HG03575 (cell line): ENCODE results near the gene OR2A7.
"Not testable (repeated sequence)": the region's sequence is repeated elsewhere in the genome, so short reads cannot be mapped to it uniquely, and the experiment has no call there.

Experiments used
- ATAC-seq: cut with Tn5 transposase; IDR thresholded peaks from one replicate; pipeline ENCODE4 v1.9.1; 2021; ENCODE audit not compliant: unreplicated experiment, insufficient number of reproducible peaks, low FRiP score; ENCODE audit errors: extremely low read depth

OR2A7 gene, protein sequence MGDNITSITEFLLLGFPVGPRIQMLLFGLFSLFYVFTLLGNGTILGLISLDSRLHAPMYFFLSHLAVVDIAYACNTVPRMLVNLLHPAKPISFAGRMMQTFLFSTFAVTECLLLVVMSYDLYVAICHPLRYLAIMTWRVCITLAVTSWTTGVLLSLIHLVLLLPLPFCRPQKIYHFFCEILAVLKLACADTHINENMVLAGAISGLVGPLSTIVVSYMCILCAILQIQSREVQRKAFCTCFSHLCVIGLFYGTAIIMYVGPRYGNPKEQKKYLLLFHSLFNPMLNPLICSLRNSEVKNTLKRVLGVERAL

DNA sequence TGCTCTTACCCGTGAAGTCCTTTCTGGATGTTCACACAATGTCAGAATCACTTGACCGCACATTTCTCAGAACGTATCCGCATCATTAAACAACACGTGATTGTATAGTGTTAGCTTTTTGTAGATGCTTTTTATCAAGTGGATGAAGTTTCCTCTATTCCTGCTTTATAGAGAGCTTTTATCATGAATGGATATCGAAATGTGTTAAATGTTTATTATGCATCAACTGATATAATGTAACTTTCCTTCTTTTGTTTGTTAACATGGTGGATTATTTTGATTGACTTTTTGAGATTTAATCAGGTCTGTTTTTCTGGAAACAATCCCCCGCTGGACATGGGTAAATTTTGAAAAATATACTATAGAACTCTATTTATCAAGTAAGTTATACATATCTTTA lies at the start of gene OR2A7:
OR2A7 (minus strand) TSS at position 101 of the 400 bp plus-strand sequence. CDS start 5,164 bp downstream, outside the sequence.
- not testable (repeated sequence) for ATAC-seq

DNA sequence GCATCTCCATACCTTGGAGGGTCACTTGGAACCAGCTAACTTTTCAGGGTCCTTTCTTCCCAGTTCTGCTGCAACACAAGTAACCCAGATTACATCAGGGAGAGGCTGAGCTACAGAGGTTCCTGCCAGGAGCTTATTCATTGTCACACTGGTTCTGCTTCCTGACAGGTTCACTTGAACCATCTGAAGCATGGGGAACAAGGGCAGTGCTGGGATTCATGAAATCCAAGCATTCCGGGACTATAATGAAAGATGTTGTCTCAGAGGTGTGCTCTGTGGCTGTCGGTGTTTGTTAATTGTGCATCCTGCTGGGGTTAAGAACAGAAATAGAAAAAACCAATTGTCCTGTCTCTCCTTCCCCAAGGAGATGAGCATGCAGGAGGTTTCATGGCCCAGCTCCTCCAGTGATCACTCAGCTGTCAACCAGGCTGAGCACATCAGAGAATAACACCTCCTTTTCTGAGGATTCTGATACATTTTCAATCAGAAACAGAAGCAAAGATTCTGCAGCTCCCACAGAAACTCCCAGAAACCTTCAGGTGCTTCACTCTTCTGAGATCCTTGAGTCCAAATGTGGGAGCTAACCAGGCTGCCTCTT lies 47.4 kb upstream of the OR2A7 start, which contains the start of gene OR2A1:
OR2A1 (plus strand) TSS at position 548 of the 598 bp plus-strand sequence. CDS start 5,706 bp downstream, outside the sequence.
- not testable (repeated sequence) for ATAC-seq

DNA sequence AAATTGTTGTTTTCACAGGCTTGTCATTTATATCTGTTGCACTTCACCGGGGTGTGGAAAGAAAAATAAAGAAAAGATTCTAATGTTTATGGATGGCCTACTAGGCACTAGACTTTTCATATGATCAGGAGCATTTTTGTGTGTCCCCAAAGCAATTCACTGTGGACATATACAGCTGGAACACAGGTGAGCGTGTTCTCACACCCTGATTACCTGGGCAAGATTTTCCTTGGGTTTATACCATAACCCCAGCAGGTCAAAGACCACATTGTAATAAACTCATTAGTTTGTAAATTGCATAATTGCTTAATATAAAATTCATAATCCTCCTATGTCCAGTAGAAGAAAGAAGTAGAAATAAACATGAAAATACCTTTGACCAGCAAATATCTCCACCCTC lies 46.6 kb upstream of the OR2A7 start:
- not testable (repeated sequence) for ATAC-seq

DNA sequence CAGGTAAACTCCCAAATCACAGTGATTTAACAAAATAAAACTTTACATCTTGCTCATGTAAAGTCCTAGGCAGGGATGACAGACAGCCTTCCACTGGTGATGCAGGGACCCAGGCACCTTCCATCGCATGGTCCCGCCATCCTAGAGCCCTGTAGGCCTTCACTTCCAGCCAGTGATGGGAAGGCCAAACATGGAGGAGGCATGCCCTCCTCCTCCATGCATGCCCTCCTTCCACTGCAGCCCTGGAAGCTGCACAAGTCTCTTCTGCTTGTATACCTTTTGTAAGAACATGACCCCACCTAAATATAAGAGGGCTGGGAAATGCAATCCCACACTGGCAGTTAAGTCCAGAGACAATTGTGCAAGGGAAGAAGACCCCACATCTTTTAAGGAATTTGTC lies 45.1 kb upstream of the OR2A7 start:
- ATAC-seq, result not testable (repeated sequence)

DNA sequence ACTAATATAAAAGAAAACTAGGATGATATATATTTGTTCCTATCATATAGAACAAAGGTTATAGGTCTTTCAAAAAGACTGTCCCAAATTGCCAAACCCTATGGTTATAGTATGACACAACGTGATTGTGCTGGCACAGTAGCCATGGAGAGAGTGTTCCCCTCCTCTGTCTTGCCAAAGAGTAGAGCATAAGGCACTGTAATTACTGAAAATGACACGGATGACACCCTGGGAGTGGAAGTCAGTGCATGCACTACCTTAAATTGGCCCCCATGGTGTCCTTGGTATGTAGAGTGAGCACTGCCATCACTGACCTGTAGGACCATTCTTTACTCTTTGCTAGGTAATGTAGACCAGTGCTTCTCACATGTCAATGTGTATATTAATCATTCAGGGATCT lies 40.6 kb upstream of the OR2A7 start:
- ATAC-seq, result not testable (repeated sequence)

DNA sequence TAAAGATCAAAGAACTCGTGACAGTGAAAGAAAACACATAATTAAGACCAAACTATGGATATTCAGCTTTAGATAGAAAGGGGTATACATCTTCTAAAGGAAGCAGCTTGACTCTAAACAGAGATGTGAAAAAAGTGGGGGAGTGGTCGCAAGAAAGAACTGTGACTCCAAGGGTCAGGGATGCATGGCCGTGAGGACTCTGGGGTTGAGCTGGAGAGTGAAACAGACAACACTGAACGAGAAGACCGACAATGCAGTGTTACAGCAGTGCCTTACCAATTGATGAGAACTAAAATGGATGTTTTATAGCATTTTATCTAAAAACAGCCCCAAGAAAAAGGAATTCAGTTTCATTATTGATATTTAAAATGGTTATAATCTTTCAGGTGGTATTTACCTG lies 39.0 kb upstream of the OR2A7 start:
- ATAC-seq, result not testable (repeated sequence)

DNA sequence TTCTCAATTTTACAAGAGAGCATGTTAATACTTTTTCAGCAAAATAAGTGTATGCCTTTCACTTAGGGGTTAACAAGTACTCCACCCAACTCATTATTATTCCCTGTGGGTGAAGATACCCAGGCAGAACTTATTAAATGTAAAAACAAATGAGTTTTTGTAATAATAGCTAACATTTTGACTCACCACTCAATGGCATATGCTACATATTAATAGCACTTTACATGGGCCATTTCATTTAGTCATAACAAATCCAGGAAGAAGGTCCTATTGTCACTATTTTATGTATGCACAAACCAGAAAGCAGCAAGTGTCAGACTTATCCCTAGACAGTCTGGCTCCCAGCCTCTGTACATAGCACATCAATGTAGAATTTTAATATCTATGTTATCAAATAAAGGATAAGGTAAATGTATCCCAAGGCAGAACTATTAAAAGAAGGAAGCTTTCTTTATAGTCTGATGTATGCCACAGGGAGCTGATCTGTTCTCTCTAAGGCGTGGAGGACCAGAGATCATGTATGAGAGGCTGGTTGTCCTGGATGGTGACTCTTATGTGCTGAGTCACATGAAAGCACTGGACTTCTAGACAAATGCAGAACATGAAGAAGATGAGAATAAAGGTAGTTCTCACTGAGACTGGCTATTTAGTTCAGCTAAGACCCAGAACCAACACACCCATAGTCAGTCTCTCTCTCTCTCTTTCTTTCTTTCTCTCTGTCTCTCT lies 38.1 kb upstream of the OR2A7 start:
- ATAC-seq, result not testable (repeated sequence)

DNA sequence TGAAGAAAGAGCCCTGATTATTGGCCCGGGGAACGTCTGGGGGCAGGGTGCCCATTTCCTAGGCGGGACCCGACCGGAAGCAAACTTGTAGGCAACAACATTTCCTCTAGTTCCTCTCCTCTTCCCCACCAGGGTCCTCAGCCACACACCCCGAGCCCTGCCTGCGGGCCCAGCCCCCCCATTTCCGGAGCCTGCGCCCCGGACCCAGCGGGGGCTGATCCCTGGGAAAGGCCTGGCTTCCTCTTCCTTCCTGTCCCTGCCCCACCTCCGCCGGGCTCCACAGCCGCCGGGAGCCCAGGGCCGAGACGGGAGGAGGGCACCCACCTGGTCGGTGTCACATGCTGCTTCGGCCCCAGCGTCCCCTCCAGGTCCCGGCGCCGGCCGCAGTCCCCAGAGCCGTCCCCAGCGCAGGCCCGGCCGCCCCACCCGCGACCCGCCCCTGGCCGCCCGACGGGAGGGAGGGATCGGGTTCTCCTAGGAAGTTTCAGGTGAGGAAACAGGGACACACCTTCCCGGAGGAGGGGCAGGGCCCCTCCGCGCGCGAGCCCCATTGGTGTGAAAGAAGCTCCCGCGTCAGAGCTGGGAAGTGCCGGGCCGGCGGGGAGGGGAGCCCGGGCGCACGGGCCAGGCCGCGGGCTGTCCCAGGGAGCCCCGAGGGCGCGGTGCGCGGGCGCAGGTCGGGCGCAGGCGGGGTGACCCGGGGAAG lies 29.4 kb upstream of the OR2A7 start:
- ATAC-seq, result not testable (repeated sequence)

DNA sequence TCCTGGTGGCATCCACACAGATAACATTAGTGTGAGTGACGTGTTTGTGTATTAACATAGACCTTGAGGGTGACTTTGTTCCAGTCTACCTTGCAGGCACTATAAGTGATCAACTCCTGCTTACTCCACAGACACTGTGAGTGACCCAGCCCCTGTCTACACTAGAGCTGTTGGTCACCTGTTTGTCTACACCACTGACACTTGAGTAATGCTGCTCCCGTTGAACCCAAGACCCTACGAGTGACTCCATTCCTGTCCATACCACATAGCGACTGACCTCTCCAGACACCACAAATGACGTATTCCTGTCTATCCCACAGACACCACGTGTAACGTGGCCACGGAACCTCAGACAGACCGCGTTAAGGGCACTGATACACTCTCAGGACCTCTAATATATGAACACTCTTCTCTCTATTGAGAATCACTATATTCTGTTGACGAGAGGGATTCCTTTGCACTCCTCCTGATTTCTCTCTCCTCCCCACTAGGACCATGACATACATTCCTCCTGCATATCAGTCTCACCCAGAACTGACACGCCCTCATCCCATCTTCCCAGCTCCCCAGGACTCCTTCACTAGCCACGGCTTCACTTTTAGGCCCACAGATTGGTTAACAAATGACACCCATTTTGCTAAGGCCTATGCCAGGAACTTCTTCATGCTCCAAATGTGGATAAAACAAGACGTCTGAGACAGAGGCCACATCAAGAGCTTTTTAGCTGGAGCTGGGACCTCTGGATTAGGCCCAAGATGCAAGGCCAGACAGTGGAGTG lies 28.0 kb upstream of the OR2A7 start:
- ATAC-seq, result not testable (repeated sequence)

DNA sequence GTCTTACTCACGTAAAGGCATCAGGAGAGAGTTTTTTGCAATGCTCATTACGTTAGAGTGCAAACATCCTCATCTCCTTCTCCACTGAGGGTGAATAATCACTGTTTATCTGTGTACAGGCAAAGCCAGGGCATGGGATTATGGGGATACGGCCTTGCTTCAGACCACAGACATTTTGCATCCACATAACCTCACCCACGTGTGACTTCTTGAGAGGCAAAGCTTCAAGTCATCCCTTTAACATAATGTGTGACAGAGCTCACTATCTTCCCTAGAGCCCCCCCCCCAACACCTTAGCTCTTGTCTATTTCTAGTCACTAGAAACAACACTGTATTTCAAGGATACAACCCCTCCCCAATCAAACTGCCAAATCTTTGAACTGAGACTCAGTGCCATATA lies 27.0 kb upstream of the OR2A7 start:
- ATAC-seq, result not testable (repeated sequence)

DNA sequence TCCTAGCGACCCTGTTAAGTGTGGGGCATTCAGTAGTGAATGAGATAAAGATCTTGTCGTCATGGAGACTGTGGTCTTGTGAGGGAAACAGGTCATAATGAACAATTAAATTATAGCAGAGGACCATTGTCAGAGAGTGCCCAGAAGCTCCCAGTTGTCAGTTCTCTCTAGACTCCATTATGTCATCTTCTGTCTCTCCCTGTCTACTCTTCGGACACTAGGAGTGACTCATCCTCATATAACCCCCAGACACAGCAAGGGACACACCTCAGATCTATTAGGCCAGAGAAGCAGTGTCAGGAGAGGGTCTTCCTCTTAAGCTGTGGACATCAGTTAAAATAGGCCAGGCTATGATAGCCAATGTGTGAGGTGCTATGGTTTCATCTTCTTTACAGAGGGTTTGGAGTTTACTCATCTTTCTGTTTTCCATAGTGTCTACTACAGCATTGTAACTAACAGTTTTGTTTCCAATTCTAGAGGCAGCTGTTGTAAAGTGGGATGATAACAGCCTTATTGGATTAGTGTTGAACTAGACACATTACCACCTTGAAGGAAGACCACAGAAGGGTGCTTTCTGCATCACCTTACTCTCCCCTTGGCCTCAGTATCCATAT lies 22.7 kb upstream of the OR2A7 start:
- ATAC-seq, result not testable (repeated sequence)

DNA sequence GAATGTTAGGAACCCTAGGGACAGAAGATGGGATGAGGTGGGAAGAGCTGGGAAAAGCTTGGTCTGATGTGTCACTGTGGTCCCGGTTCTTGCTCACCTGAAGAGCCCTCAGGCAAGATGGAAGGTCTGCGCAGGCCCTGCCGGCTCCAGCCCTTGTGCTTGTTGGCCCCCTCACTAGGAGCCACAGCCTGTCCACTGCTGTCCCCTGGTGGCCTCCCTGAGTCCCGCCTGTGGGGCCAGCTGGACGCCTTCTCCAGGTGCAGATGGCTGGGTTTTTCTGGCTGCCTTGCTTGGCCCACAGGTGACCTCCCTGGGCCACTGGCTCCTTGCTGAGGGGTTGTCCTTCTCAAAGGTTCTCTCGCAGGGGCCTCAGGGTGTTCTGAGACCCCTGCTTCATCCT lies 19.1 kb upstream of the OR2A7 start:
- ATAC-seq, result not testable (repeated sequence)

DNA sequence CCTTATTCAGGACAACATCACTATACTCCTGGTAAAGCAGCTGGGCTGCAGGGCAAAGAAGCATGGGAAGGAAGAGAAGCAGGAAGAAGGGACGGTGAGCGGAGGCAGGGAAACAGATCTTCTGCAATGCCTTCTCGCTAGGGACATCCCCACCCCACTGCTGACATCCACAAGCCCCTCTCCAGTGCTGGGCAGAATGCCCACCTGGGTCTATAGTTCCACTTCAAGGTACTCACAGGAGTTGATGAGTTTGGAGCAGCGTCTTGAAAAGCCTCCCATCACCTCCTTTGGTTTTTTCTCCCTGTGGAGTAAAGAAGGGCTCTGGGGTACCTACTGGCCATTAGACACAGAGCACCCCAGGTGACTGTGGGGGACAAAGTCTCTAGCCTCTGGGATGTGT lies 17.9 kb upstream of the OR2A7 start:
- not testable (repeated sequence) for ATAC-seq

DNA sequence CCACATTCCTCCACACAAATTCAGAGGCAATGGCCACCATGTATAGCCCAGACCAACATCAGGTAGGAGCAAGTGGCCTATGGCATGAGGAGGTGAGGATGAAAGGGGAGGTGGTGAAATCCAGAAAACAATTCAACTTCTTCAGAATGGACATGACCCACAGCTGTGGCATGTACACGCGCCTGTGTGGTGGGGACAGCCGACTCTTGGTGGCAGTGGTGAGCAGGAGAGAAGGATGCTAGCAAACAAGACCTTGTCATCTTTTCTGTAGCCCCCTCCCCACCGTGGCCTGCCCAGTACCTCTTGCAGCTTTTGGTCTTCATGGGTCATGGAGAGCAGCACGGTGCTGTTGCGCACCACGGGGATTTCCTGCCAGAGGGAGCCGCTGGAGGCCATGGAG lies 17.4 kb upstream of the OR2A7 start:
- not testable (repeated sequence) for ATAC-seq

DNA sequence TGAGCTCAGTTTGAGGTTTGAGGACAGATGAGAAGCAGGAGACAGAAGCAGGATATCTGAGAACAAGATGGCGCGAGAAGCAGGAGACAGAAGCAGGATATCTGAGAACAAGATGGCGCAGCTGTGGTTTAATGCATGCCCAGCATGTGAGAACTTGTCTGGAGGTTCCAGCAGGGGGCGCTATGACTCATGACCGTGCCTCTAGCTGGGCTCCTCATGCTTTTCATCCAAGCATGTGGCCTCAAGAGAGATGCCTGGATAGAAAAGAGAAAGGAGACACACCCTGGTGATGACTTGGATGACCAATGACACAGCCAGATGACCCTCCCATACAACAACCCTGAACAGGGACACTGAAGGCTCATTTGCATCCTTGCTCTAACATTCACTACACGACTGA lies 15.4 kb upstream of the OR2A7 start:
- ATAC-seq, result not testable (repeated sequence)

DNA sequence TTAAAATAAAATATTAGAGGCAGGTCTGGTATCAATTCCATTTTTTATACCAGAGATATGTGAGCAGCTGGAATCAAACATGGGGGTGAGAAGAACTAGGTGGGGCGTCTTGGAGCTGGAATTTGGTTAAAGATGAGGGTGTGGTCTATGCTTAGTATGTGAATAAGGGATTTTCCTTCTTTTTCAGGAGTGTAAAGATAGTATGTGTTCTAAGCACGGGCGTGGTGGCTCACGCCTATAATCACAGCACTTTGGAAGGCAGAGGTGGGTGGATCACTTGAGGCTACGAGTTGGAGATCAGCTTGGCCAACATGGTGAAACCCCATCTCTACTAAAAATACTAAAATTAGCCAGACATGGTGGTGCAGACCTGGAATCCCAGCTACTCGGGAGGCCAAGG lies 10.7 kb upstream of the OR2A7 start:
- ATAC-seq, result not testable (repeated sequence)

DNA sequence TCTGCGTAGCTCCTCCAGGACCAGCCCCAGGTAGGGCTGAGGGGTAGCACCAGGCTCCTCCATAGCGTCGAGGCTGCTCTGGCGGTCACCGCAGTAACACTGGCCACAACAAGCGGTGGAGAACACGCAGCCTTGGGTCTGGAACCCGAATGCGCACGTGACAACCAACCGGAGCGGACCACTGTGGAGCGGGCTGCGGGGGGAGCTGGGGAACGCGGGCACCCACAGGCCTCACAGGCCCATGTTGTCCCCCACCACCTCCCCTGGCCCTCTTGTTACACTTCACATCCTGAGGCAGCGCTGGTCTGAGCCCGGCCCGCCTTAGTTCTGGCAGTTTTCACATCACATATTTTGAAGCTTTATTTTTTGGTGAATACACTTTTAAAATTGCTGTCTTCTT lies 4.6 kb upstream of the OR2A7 start, which contains the start of gene CTAGE8:
CTAGE8 (minus strand) TSS at position 101 of the 400 bp plus-strand sequence; CDS start at position 63, 38 bp downstream.
- not testable (repeated sequence) for ATAC-seq

DNA sequence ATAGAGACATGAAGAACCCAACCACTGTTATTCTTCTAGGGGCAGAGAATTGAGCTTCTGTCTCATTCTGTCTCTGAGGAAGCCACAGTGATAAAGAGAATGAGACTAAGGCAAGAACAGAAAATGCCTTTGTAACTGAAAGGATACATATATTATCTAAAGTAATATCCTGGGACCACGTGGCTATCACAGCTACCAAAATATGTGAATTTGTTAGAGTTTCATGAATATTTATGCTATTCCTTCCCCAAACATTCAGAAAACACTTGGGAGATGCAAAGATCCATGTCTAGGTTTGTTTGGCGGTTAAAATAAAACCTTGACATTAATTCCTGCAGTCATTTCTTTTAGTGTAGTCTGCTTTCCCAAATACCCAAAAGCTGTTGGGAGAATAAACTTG lies 2.5 kb downstream of the OR2A7 start:
- not testable (repeated sequence) for ATAC-seq
